ENCODE results near the gene PCDHGA6.
"Not testable (repeated sequence)": the region's sequence is repeated elsewhere in the genome, so short reads cannot be mapped to it uniquely, and the experiment has no call there.

DNA sequence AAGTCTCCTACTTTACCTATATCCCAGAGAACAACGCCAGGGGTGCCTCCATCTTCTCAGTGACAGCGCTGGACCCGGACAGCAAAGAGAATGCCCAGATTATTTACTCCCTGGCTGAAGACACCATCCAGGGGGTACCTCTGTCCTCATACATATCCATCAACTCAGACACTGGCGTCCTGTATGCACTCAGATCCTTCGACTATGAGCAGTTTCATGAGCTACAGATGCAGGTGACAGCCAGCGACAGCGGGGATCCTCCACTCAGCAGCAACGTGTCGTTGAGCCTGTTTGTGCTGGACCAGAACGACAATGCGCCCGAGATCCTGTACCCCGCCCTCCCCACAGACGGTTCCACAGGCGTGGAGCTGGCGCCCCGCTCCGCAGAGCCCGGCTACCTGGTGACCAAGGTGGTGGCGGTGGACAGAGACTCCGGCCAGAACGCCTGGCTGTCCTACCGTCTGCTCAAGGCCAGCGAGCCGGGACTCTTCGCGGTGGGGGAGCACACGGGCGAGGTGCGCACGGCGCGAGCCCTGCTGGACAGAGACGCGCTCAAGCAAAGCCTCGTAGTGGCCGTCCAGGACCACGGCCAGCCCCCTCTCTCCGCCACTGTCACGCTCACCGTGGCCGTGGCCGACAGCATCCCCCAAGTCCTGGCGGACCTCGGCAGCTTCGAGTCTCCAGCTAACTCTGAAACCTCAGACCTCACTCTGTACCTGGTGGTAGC, 41.0 kb downstream of the PCDHGA6 start:
- TF ChIP-seq EP300 (IDR thresholded peaks at IDR 0.05; ENCODE audit: borderline replicate concordance in 1 of 2, low read depth in 2 of 2, low read length in 2 of 2); HDAC2 (IDR thresholded peaks at IDR 0.05; ENCODE audit: borderline replicate concordance in 1 of 2, low read depth in 2 of 2, low read length in 2 of 2); FOSL1 (IDR thresholded peaks at IDR 0.05; ENCODE audit: insufficient read depth, low read depth, low read length): not testable (repeated sequence)

All from H1 (cell line).